Activated T-cell treated with anti-CD3 and anti-CD28 coated beads, Interleukin-2, amount 50 U/mL, for 72 hours (primary cell): ENCODE results near the gene AKT3. TPM values are rescaled to one million over a fixed set of nuclear protein-coding genes. Genes with fewer than 3 reads are reported as not detected.

Experiments
- ATAC-seq, 2 donors: fragments of 150-1000 bp; cut with Tn5 transposase; replicated peaks in 1 of 2; 2 replicates each; pipeline ENCODE4 v1.10.0; 2021; ENCODE audit warnings: moderate library complexity in 2 of 2, mild to moderate bottlenecking in 1 of 2
- DNase-seq, 2 donors: peaks; one replicate each; pipeline ENCODE4 v3.0.0; 2021 to 2022; ENCODE audit warnings: mixed read lengths in 1 of 2
- H3K27ac Mint-ChIP-seq: one replicate; pipeline ENCODE4 v1.8.0; 2022; ENCODE audit warnings: mild to moderate bottlenecking, moderate library complexity, mixed read lengths
- H3K27me3 Mint-ChIP-seq: one replicate; pipeline ENCODE4 v1.8.0; 2022; ENCODE audit warnings: low read depth, mixed read lengths
- H3K36me3 Mint-ChIP-seq, 2 donors: one replicate each; pipeline ENCODE4 v1.8.0; 2022; ENCODE audit warnings: mixed read lengths in 2 of 2, mild to moderate bottlenecking in 1 of 2; ENCODE audit not compliant: insufficient read depth in 2 of 2
- H3K4me1 Mint-ChIP-seq: one replicate; pipeline ENCODE4 v1.8.0; 2022; ENCODE audit warnings: low read depth, mixed read lengths
- H3K4me3 Mint-ChIP-seq, 2 donors: one replicate each; pipeline ENCODE4 v1.8.0; 2022; ENCODE audit warnings: mild to moderate bottlenecking in 2 of 2, mixed read lengths in 2 of 2, moderate library complexity in 2 of 2
- H3K9me3 Mint-ChIP-seq, 2 donors: one replicate each; pipeline ENCODE4 v1.8.0; 2022; ENCODE audit warnings: mixed read lengths in 2 of 2
- total RNA-seq, 2 donors: library from RNA; stranded (reverse); gene quantifications; one replicate each; pipeline ENCODE4 v1.2.3, GENCODE V29; 2022

AKT3 gene
- total RNA-seq, 2 donors from 2014 or later, result 32.6 to 46.7 TPM

DNA sequence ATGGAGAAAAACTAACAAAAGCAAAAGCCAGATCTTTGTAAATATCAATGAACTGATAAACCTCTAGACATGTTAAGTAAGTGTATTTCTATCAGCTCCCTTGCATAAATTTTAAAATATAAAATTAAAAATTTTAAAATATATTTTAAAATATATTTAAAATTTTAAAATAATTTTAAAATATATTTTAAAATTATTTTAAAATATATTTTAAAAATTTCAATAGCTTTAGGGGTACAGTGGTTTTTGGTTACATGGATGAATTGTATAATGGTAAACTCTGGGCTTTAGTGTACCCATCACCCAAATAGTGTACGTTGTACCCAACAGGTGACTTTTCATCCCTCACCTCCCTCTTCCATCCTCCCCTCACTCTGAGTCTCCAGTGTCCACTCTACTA lies 315.0 kb downstream of the AKT3 start:
- Mint-ChIP-seq H3K4me1 (no peaks in the 10 kb centered on the region), H3K4me3 (no peak overlapping the region), H3K9me3 (peaks cover 2 to 4% of the 10 kb centered on the region in 2 donors), H3K27me3 (no peaks in the 10 kb centered on the region), H3K27ac (no peak overlapping the region), H3K36me3 (peaks cover 5 to 6% of the 10 kb centered on the region in 2 donors)
- DNase-seq (no peak), ATAC-seq (no peak)

DNA sequence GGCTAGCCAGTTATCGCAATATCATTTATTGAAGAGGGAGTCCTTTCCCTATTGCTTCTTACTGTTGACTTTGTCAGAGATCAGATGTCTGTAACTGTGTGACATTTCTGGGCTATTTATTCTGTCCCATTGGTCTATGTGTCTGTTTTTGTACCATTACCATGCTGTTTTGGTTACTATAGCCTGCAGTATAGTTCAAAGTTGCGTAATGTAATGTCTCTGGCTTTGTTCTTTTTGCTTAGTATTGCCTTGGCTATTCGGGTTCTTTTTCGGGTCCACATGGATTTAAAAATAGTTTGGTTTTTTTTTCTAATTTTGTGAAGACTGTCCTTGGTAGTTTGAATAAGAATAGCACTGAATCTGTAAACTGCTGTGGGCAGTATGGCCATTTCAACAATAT lies 320.5 kb downstream of the AKT3 start:
- Mint-ChIP-seq H3K9me3 (peaks cover 3 to 5% of the 10 kb centered on the region in 2 donors), H3K4me1 (peaks cover 13% of the 10 kb centered on the region), H3K27me3 (no peaks in the 10 kb centered on the region), H3K27ac (no peak overlapping the region), H3K36me3 (peaks cover 2 to 3% of the 10 kb centered on the region in 2 donors), H3K4me3 (no peak overlapping the region)
- ATAC-seq (no peak), DNase-seq (no peak)

DNA sequence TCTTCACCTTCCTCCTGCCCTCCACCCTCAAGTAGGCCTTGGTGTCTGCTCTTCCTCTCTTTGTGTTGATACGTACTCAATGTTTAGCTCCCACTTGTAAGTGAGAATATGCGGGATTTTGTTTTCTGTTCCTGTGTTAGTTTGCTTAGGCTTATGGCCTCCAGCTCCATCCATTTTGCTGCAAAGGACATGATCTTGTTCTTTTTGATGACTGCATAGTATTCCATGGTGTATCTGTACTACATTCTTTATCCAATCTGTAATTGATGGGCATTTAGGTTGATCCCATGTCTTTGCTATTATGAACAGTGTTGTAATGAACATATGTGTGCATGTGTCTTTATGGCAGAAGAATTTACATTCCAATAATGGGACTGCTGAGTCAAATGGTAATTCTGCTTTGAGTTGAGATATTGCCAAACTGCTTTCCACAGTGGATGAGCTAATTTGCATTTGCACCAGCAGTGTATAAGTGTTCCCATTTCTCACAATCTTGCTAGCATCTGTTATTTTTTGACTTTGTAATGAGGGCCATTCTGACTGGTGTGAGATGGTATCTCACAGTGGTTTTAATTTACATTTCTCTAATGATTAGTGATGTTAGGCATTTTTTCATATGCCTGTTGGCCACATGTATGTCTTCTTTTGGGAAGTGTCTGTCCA lies 321.5 kb downstream of the AKT3 start:
- peaks cover 13% of the 10 kb centered on the region for H3K4me1 Mint-ChIP-seq
- ATAC-seq (no peak), DNase-seq (no peak)
- peaks cover 3 to 5% of the 10 kb centered on the region in 2 donors for H3K9me3 Mint-ChIP-seq
- no peaks in the 10 kb centered on the region for H3K27me3 Mint-ChIP-seq
- no peak overlapping the region for H3K4me3 Mint-ChIP-seq
- H3K36me3 Mint-ChIP-seq, result peaks cover 2 to 3% of the 10 kb centered on the region in 2 donors
- no peak overlapping the region for H3K27ac Mint-ChIP-seq

DNA sequence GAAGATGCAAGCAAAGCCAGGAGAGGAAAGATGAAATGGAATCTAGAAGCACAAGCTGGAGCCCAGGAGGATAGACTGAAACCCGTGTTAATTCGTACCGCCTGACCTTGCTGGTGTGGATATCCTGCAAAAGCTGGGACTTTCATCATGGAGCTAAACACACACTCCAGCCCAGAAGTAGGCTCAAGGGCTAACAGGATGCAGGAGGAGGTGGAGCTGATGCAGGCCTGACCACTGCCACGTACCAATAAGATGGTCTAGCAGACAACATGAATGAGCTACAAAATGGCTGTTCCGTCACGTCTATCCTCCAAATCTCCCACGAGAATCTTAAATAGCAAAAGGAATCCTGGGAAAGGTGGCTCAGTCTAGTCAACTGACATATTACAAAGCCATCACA lies 323.9 kb downstream of the AKT3 start:
- no peaks in the 10 kb centered on the region for H3K27me3 Mint-ChIP-seq
- H3K4me1 Mint-ChIP-seq, result peaks cover 13% of the 10 kb centered on the region
- H3K9me3 Mint-ChIP-seq, result peaks cover 3 to 5% of the 10 kb centered on the region in 2 donors
- H3K36me3 Mint-ChIP-seq, result peaks cover 2% of the 10 kb centered on the region in 2 donors
- ATAC-seq, result no peak
- no peak overlapping the region for H3K27ac Mint-ChIP-seq
- DNase-seq, result no peak
- no peak overlapping the region for H3K4me3 Mint-ChIP-seq

DNA sequence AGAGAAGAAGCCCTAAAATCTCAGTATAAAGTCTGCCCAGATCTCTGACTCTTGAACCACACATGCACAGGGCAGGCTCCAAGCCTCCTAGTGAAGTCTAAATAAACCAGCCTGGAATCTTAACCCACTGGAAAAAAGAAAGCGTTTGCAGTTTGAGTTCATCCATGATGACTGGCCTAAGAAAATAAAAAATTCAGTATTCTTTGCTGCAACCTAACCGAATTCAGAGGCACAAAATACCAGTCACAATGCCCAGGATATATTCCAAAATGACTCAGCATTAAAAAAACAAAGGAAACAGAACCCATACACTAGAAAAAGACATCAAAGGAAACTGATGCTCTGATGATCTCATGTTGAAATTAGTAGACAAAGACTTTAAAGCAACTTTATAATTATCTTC lies 325.0 kb downstream of the AKT3 start:
- no peak overlapping the region for H3K27ac Mint-ChIP-seq
- peaks cover 0 to 2% of the 10 kb centered on the region in 2 donors for H3K36me3 Mint-ChIP-seq
- H3K9me3 Mint-ChIP-seq, result peaks cover 3 to 5% of the 10 kb centered on the region in 2 donors
- no peak for ATAC-seq
- no peaks in the 10 kb centered on the region for H3K27me3 Mint-ChIP-seq
- DNase-seq, result no peak
- no peak overlapping the region for H3K4me3 Mint-ChIP-seq
- peaks cover 13% of the 10 kb centered on the region for H3K4me1 Mint-ChIP-seq

DNA sequence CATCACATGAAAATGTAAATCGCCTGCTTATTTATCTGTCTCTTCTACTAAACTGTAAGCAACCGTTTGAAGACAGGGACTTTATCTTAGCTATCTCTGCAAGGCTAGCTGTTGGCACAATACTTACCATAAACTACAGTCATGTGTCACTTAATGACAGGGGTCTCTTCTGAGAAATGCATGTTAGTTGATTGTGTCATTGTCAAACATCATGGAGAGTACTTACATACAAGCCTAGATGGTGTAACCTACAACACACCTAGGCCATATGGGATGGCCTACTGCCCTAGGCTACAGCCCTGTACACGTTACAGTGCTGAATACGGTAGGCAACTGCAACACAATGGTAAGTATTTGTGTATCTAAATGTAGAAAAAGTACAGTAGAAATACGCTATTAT lies 326.3 kb downstream of the AKT3 start:
- Mint-ChIP-seq H3K36me3 (peaks cover 0 to 2% of the 10 kb centered on the region in 2 donors), H3K9me3 (peaks cover 3 to 5% of the 10 kb centered on the region in 2 donors), H3K4me1 (peaks cover 13% of the 10 kb centered on the region), H3K4me3 (no peak overlapping the region), H3K27me3 (no peaks in the 10 kb centered on the region), H3K27ac (no peak overlapping the region)
- ATAC-seq (no peak), DNase-seq (no peak)

DNA sequence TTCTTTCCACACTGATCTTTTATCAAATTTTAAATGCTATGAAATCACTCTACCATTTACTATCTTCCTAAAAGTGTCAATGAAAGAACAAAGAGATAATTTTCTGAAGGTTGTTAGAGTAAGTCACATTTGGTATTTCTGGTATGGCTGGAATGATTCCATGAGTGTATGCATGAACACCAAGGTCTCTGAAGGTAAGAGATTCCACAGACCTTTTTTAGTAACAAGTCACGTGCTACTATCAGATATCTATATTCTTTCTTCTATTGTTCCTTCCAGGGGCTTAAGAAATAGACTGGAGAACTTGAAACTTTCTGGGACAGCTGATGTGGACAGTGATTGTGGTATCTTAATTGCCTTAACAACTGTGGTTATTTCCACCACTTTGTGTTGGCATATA lies 329.2 kb downstream of the AKT3 start:
- ATAC-seq (no peak), DNase-seq (no peak)
- no peak overlapping the region for H3K27ac Mint-ChIP-seq
- peaks cover 10% of the 10 kb centered on the region for H3K4me1 Mint-ChIP-seq
- peaks cover 5% of the 10 kb centered on the region in 2 donors for H3K36me3 Mint-ChIP-seq
- H3K4me3 Mint-ChIP-seq, result no peak overlapping the region
- no peaks in the 10 kb centered on the region for H3K27me3 Mint-ChIP-seq
- H3K9me3 Mint-ChIP-seq, result peaks cover 2 to 3% of the 10 kb centered on the region in 2 donors

DNA sequence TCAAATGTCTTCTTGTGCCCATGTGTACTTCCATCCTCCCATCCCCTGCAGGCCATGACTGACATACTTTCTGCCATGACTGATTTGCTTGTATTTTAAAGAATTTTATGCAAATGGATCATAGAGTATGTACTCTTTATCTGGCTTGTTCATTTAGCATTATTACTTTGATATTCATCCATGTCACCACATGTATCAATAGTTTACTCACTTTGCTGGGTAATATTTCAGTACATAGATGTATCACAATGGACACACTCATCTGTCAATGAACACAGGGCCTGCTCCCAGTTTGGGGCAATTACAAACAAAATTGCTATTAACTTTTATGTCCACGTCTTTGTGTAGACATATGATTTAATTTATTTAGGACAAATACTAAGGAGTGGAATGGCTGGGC lies 335.1 kb downstream of the AKT3 start:
- H3K9me3 Mint-ChIP-seq, result peaks cover 2% of the 10 kb centered on the region in 2 donors

DNA sequence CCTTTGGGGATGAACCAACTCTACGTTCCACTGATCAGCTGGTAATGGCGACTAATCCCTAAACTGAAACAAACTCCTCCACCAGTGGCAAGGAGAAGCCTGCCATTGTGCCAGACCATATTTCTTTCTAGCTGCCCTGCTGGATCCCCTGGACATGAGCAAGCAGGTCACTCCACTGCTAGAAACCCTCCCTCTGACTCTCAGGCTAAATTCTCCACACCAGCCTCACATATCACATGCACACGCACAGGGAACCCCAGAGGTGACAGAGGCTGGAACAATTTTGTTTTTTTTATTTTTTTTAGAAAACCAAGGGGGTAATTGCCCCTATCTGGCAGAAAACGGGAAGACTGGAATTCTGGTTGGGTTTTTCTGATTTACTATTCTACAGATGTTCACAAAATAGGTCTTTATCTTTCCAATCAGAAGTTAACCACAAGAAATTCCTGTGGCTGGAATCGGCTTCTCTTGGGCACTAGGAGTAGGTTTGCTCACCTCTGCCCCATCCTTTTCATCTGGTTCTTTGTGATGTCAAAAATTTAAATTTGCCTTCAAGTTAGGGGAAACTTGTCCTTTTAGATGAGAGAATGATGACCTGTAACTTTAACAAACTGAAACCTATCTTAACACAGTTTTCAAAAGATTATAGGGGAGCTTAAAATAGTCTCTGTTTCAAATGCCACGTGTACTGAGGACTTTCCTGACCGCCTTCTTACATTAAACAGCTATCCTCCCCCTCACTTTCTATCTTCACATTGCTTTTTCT lies 336.1 kb downstream of the AKT3 start:
- Mint-ChIP-seq H3K36me3 (peaks cover 6 to 9% of the 10 kb centered on the region in 2 donors), H3K27ac (no peak overlapping the region), H3K4me3 (no peak overlapping the region), H3K4me1 (peaks cover 16% of the 10 kb centered on the region), H3K27me3 (no peaks in the 10 kb centered on the region), H3K9me3 (peaks cover 2% of the 10 kb centered on the region in 2 donors)
- DNase-seq (no peak), ATAC-seq (no peak)

More for the DNA sequence above, 335.1 kb downstream of the AKT3 start:
- peak in 1 of 2 donors; percentile 52 for ATAC-seq
- Mint-ChIP-seq H3K36me3 (peaks cover 6 to 9% of the 10 kb centered on the region in 2 donors), H3K27ac (no peak overlapping the region), H3K27me3 (no peaks in the 10 kb centered on the region), H3K4me1 (peaks cover 11% of the 10 kb centered on the region), H3K4me3 (no peak overlapping the region)
- no peak for DNase-seq

DNA sequence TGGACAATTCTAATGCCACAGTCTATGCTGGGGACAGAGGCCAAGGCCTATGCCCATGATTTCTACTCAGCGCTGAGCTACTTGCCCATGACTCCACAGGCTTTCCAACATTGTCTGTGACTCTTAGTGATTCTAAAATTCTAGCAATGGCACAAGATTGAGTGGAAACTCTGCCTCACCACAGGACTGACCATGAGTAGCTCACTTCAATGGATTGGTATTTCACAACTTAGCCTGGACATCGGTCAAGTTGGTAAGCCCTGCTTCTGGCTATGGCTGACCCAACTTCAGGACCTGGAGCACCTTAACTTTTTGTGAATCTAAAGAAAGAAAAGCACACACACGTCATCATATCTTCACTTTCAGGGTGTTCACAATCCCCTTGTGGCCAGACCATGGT lies 339.1 kb downstream of the AKT3 start:
- H3K9me3 Mint-ChIP-seq, result no peaks in the 10 kb centered on the region
- no peak overlapping the region for H3K27ac Mint-ChIP-seq
- H3K27me3 Mint-ChIP-seq, result no peaks in the 10 kb centered on the region
- no peak for DNase-seq
- peaks cover 25% of the 10 kb centered on the region for H3K4me1 Mint-ChIP-seq
- H3K36me3 Mint-ChIP-seq, result peaks cover 2 to 4% of the 10 kb centered on the region in 2 donors
- ATAC-seq, result no peak
- no peak overlapping the region for H3K4me3 Mint-ChIP-seq

DNA sequence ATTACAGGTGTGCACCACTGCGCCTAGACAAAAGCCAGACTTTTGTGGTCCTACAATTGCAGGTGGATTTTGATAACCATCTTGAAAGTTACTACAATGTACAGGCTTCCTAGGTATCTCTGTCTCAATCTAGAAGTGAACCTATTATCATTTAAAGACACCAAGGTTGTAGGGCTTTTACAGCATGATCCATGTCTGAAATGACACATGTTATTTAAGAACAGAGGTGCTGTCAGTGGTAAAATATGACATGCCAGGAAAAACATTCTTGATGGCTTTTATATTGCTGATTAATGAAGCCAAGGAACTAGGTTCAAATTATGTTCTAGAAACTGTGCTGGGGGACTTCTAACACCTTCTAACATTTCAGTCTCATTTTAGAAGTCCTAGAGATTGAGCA lies 341.1 kb downstream of the AKT3 start:
- no peaks in the 10 kb centered on the region for H3K9me3 Mint-ChIP-seq
- DNase-seq (no peak), ATAC-seq (no peak)
- no peak overlapping the region for H3K4me3 Mint-ChIP-seq
- H3K27me3 Mint-ChIP-seq, result no peaks in the 10 kb centered on the region
- no peak overlapping the region for H3K27ac Mint-ChIP-seq
- H3K36me3 Mint-ChIP-seq, result peaks cover 6 to 10% of the 10 kb centered on the region in 2 donors
- H3K4me1 Mint-ChIP-seq, result peaks cover 14% of the 10 kb centered on the region

DNA sequence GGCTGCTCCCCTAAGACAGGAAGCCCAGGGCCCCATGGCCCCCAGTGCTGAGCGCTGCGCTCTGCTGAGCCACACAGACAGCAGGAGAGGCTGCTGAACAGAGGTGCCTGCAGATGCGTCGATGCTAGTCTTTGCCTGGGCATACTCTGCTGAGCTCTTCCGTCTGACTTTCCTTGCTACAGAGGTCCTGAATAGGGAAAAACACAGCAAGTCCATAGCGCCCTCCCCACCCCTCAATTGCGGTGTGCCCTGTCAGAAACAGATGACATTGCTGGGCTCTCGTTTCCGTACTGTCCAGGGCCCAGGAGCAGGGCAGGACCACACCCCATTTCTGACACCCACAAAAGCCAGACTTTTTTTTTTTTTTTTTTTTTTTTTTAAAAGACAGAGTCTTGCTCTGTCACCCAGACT lies 341.7 kb downstream of the AKT3 start:
- H3K27ac Mint-ChIP-seq, result no peak overlapping the region
- H3K4me1 Mint-ChIP-seq, result peaks cover 14% of the 10 kb centered on the region
- ATAC-seq, result peak; percentile 77 to 89
- H3K4me3 Mint-ChIP-seq, result peak overlapping the region in 1 of 2 donors; percentile 25
- H3K27me3 Mint-ChIP-seq, result no peaks in the 10 kb centered on the region
- peak; percentile 16 to 18 for DNase-seq
- no peaks in the 10 kb centered on the region for H3K9me3 Mint-ChIP-seq
- peaks cover 6 to 10% of the 10 kb centered on the region in 2 donors for H3K36me3 Mint-ChIP-seq

DNA sequence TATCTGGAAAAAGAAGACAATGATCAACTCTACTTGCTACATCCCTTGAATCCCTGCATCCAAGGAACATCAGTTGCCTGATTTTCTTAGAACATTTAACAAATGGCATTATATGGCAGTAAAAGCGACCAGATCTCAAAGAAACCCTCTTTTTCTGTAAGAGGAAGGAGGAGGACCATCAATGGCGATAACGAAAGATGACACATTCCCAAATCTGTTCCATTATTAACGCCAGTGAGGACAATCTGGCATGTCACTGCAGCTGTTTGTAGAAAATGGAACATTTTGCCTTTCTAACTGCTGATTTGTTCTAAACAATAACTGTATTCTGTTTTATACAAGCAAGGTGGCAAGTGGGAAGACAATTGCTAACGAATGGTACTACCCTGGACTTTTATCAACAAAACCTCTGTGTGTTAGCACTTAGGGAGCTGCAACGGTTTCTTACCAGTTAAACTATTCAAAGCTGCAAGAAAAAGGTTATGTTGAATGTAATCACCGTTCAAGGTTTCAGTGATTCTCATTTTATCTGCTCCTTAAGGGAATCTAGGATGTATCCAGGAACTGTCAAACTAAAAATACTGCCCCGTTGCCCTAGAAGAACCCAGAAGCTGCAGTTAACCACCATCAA lies 342.3 kb downstream of the AKT3 start:
- ATAC-seq (no peak), DNase-seq (no peak)
- no peaks in the 10 kb centered on the region for H3K9me3 Mint-ChIP-seq
- H3K27me3 Mint-ChIP-seq, result no peaks in the 10 kb centered on the region
- H3K36me3 Mint-ChIP-seq, result peaks cover 6 to 10% of the 10 kb centered on the region in 2 donors
- no peak overlapping the region for H3K4me3 Mint-ChIP-seq
- peak overlapping the region; percentile 33 for H3K27ac Mint-ChIP-seq
- peaks cover 14% of the 10 kb centered on the region for H3K4me1 Mint-ChIP-seq
